ENCODE results near the gene OTUB1.

OTUB1 gene

GRCh38 chr11:64007629-64008282 lies 21.5 kb downstream of the OTUB1 start:
- no peak for DNase-seq

- DNase-seq = no peak
Measured at GRCh38 chr11:64008283-64008913, 22.2 kb downstream of the OTUB1 start.

GRCh38 chr11:64008914-64009633 lies 22.8 kb downstream of the OTUB1 start:
- no peak for DNase-seq

- no peak for DNase-seq
Measured at GRCh38 chr11:64009710-64010109, 23.5 kb downstream of the OTUB1 start.

GRCh38 chr11:64010783-64011182 lies 24.5 kb downstream of the OTUB1 start:
- no peak for DNase-seq

- no peak for DNase-seq
Measured at GRCh38 chr11:64011371-64011770, 25.1 kb downstream of the OTUB1 start.

GRCh38 chr11:64013141-64013896 lies 27.1 kb downstream of the OTUB1 start:
- DNase-seq = no peak

- no peak for DNase-seq
Measured at GRCh38 chr11:64014356-64014755, 28.1 kb downstream of the OTUB1 start.

GRCh38 chr11:64015510-64015909 lies 29.3 kb downstream of the OTUB1 start:
- DNase-seq = no peak

GRCh38 chr11:64015935-64016845 lies 30.0 kb downstream of the OTUB1 start:
- no peak for DNase-seq

- DNase-seq = no peak
Measured at GRCh38 chr11:64017945-64018224, 31.6 kb downstream of the OTUB1 start.

- DNase-seq = no peak
Measured at GRCh38 chr11:64018310-64018709, 32.1 kb downstream of the OTUB1 start.

- no peak for DNase-seq
Measured at GRCh38 chr11:64019106-64020037, 33.1 kb downstream of the OTUB1 start.

GRCh38 chr11:64020976-64021756 lies 34.9 kb downstream of the OTUB1 start:
- no peak for DNase-seq

- DNase-seq = no peak
Measured at GRCh38 chr11:64021757-64022093, 35.5 kb downstream of the OTUB1 start.

- no peak for DNase-seq
Measured at GRCh38 chr11:64022125-64022784, 36.0 kb downstream of the OTUB1 start.

GRCh38 chr11:64023712-64024710 lies 37.8 kb downstream of the OTUB1 start:
- no peak for DNase-seq

GRCh38 chr11:64025205-64025604 lies 39.0 kb downstream of the OTUB1 start:
- DNase-seq = no peak
